Neuronal stem cell (in vitro differentiated cells): ENCODE results near the gene VMP1.
"Not testable (repeated sequence)": the region's sequence is repeated elsewhere in the genome, so short reads cannot be mapped to it uniquely, and the experiment has no call there.

ENCODE experiments used
- DNase-seq: peaks from one replicate; pipeline ENCODE4 v3.0.0-alpha.2; 2013; ENCODE audit warnings: low spot score
- H2AFZ ChIP-seq: one replicate; pipeline ENCODE4 v1.6.1; 2013; ENCODE audit warnings: mild to moderate bottlenecking, low read length, inconsistent platforms
- H2AK5ac ChIP-seq: 2 replicates; pipeline ENCODE4 v1.6.1; 2013; ENCODE audit warnings: low read depth, mild to moderate bottlenecking, inconsistent platforms, low read length, moderate library complexity, mixed read lengths
- H2BK120ac ChIP-seq: 2 replicates; pipeline ENCODE4 v1.6.1; 2013; ENCODE audit warnings: low read depth, mild to moderate bottlenecking, inconsistent platforms, low read length, moderate library complexity, mixed read lengths
- H2BK12ac ChIP-seq: one replicate; pipeline ENCODE4 v1.6.1; 2013; ENCODE audit warnings: low read length, inconsistent platforms
- H2BK15ac ChIP-seq: 2 replicates; pipeline ENCODE4 v1.6.1; 2013; ENCODE audit warnings: mild to moderate bottlenecking, low read length, inconsistent platforms, mixed read lengths
- H2BK5ac ChIP-seq: one replicate; pipeline ENCODE4 v1.6.1; 2013; ENCODE audit warnings: inconsistent platforms, mild to moderate bottlenecking, low read length, moderate library complexity
- H3K14ac ChIP-seq: one replicate; pipeline ENCODE4 v1.6.1; 2013; ENCODE audit warnings: low read length, inconsistent platforms
- H3K18ac ChIP-seq: 2 replicates; pipeline ENCODE4 v1.6.1; 2013; ENCODE audit warnings: low read length, inconsistent platforms
- H3K23ac ChIP-seq: 2 replicates; pipeline ENCODE4 v1.6.1; 2013; ENCODE audit warnings: low read depth, mild to moderate bottlenecking, mixed read lengths, low read length, inconsistent platforms; ENCODE audit not compliant: poor library complexity
- H3K27ac ChIP-seq: replicated peaks from 3 replicates; pipeline ENCODE4 v1.5.1; 2013; ENCODE audit warnings: low read length, inconsistent platforms
- H3K27me3 ChIP-seq, 3 experiments: 2 replicates each; pipeline ENCODE4 v1.6.1; 2013; ENCODE audit warnings: low read length in 3 of 3, mild to moderate bottlenecking in 2 of 3, inconsistent platforms in 1 of 3, low read depth in 1 of 3, mixed read lengths in 1 of 3, moderate library complexity in 1 of 3; ENCODE audit not compliant: control insufficient read depth in 3 of 3, insufficient read depth in 3 of 3
- H3K36me3 ChIP-seq, 2 donors: replicated peaks in 1 of 2; 2 replicates each; pipeline ENCODE4 v1.6.1; 2013; ENCODE audit warnings: low read length in 2 of 2; ENCODE audit not compliant: control insufficient read depth in 2 of 2, insufficient read depth in 2 of 2
- H3K4ac ChIP-seq: 2 replicates; pipeline ENCODE4 v1.6.1; 2013; ENCODE audit warnings: inconsistent platforms, mild to moderate bottlenecking, low read length, moderate library complexity
- H3K4me1 ChIP-seq, 2 donors: 1 replicate in 1 of 2; 2 replicates in 1 of 2; pipeline ENCODE4 v1.6.1; 2013; ENCODE audit warnings: low read length in 2 of 2, low read depth in 1 of 2; ENCODE audit not compliant: control insufficient read depth in 2 of 2, insufficient read depth in 1 of 2
- H3K4me2 ChIP-seq: one replicate; pipeline ENCODE4 v1.6.1; 2013; ENCODE audit warnings: mild to moderate bottlenecking, low read length, inconsistent platforms; ENCODE audit not compliant: insufficient read depth, poor library complexity, severe bottlenecking
- H3K4me3 ChIP-seq, 2 donors: 2 replicates each; pipeline ENCODE4 v1.5.1; 2013; ENCODE audit warnings: low read length in 2 of 2, mild to moderate bottlenecking in 2 of 2, inconsistent platforms in 1 of 2, moderate library complexity in 1 of 2
- H3K79me1 ChIP-seq: one replicate; pipeline ENCODE4 v1.6.1; 2013; ENCODE audit warnings: low read depth, mild to moderate bottlenecking, inconsistent platforms, low read length, moderate library complexity
- H3K9ac ChIP-seq: one replicate; pipeline ENCODE4 v1.6.1; 2013; ENCODE audit warnings: mild to moderate bottlenecking, low read depth, low read length, inconsistent platforms; ENCODE audit not compliant: poor library complexity
- H3K9me3 ChIP-seq, 2 donors: replicated peaks in 1 of 2; 2 replicates each; pipeline versions ENCODE3 to v1.6.1; 2013; ENCODE audit warnings: low read length in 2 of 2, mild to moderate bottlenecking in 2 of 2, inconsistent platforms in 1 of 2, low read depth in 1 of 2, mixed read lengths in 1 of 2, moderate library complexity in 1 of 2; ENCODE audit not compliant: control insufficient read depth in 2 of 2, insufficient read depth in 1 of 2
- H4K8ac ChIP-seq: one replicate; pipeline ENCODE4 v1.6.1; 2013; ENCODE audit warnings: low read depth, mild to moderate bottlenecking, inconsistent platforms, low read length, moderate library complexity
- H4K91ac ChIP-seq: one replicate; pipeline ENCODE4 v1.6.1; 2013; ENCODE audit warnings: low read length, low read depth, mild to moderate bottlenecking, inconsistent platforms; ENCODE audit not compliant: poor library complexity
- WGBS, 2 donors: extraction: QIAGEN DNeasy Blood & Tissue Kit; methylation state at CpG; one replicate each; pipeline ENCODE4 v1.1.7; 2013; ENCODE audit warnings: missing lambda C conversion rate in 2 of 2, mixed read lengths in 1 of 2; ENCODE audit not compliant: insufficient read length in 2 of 2, insufficient replicate concordance in 1 of 2; ENCODE audit errors: extremely low coverage in 2 of 2; 5-methylcytosine and 5-hydroxymethylcytosine counted together

The VMP1 gene

GRCh38 chr17:59786536-59787319 is 79.3 kb downstream of the VMP1 start:
- no peak overlapping the region for H4K8ac ChIP-seq
- no peaks in the 10 kb centered on the region for H3K79me1 ChIP-seq
- no peak overlapping the region for H3K14ac ChIP-seq
- H2BK5ac ChIP-seq, result no peak overlapping the region
- H3K4me2 ChIP-seq, result no peak overlapping the region
- H3K4me3 ChIP-seq, result peak overlapping the region in 1 of 2 donors; percentile 15
- no peaks in the 10 kb centered on the region for H3K36me3 ChIP-seq
- H2AFZ ChIP-seq, result peak overlapping the region; percentile 23
- H3K4ac ChIP-seq, result no peak overlapping the region
- no peak for DNase-seq
- no peak overlapping the region for H3K23ac ChIP-seq
- no peak overlapping the region for H2BK120ac ChIP-seq
- peaks cover 2 to 46% of the 10 kb centered on the region in 2 donors for H3K4me1 ChIP-seq
- H3K27ac ChIP-seq, result peak overlapping the region; percentile 4
- 100% methylated on average over 1 of the region's 8 CpGs; no CpG with 5 or more reads in 1 of the 2 donors for WGBS, 2 donors
- H2BK15ac ChIP-seq, result no peak overlapping the region
- H4K91ac ChIP-seq, result no peak overlapping the region
- H3K9me3 ChIP-seq, result peaks cover 0 to 3% of the 10 kb centered on the region in 2 donors
- no peak overlapping the region for H3K18ac ChIP-seq
- H2BK12ac ChIP-seq, result no peak overlapping the region
- H3K27me3 ChIP-seq, result no peaks in the 10 kb centered on the region
- H3K9ac ChIP-seq, result no peak overlapping the region
- H2AK5ac ChIP-seq, result no peak overlapping the region

GRCh38 chr17:59789849-59790248 is 82.4 kb downstream of the VMP1 start:
- not testable (repeated sequence) for H3K4ac ChIP-seq, H3K23ac ChIP-seq, H2BK12ac ChIP-seq, H3K27me3 ChIP-seq, H3K36me3 ChIP-seq, H3K18ac ChIP-seq, H3K27ac ChIP-seq, H2BK5ac ChIP-seq, H4K8ac ChIP-seq, H3K14ac ChIP-seq, H3K79me1 ChIP-seq, H2BK15ac ChIP-seq, H3K9me3 ChIP-seq, H2AFZ ChIP-seq, H4K91ac ChIP-seq, H3K4me3 ChIP-seq, H3K4me2 ChIP-seq, H3K9ac ChIP-seq, H2BK120ac ChIP-seq, DNase-seq, H2AK5ac ChIP-seq
- peaks cover 0 to 25% of the 10 kb centered on the region in 2 donors for H3K4me1 ChIP-seq
- no CpG with 5 or more reads among the region's 8 CpGs for WGBS, 2 donors

GRCh38 chr17:59790418-59790817 is 83.0 kb downstream of the VMP1 start:
- not testable (repeated sequence) for H3K14ac ChIP-seq, H3K4me3 ChIP-seq, H3K79me1 ChIP-seq, H3K4me2 ChIP-seq, DNase-seq, H2BK12ac ChIP-seq, H3K27me3 ChIP-seq, H2AK5ac ChIP-seq, H4K91ac ChIP-seq, H2BK120ac ChIP-seq, H3K27ac ChIP-seq, H2BK5ac ChIP-seq, H4K8ac ChIP-seq, H3K9me3 ChIP-seq, H3K9ac ChIP-seq, H2AFZ ChIP-seq, H3K4ac ChIP-seq, H3K23ac ChIP-seq, H2BK15ac ChIP-seq, H3K18ac ChIP-seq, H3K36me3 ChIP-seq
- peaks cover 0 to 19% of the 10 kb centered on the region in 2 donors for H3K4me1 ChIP-seq
- no CpG with 5 or more reads among the region's 6 CpGs for WGBS, 2 donors

DNA sequence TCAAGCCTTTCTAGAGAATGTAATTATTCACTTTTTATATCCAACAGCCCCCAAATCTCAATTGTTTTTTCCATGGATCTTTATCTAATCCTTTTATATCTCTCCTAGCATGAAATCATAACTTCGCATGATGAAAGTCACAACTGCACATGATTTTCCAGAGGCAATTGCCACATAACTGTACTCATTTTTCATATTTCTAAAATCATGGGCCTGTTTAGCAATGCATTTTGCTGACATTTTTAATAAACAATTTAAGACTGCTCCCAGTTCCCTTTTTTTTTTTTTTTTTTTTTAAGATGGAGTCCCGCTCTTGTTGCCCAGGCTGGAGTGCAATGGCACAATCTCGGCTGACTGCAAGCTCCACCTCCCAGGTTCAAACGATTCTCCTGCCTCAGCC is 83.5 kb downstream of the VMP1 start:
- Histone ChIP-seq H3K36me3 (peaks cover 0 to 9% of the 10 kb centered on the region in 2 donors), H3K4me1 (peaks cover 0 to 16% of the 10 kb centered on the region in 2 donors), H2AFZ (no peak overlapping the region), H3K27me3 (no peaks in the 10 kb centered on the region), H3K4me2 (no peak overlapping the region), H3K9ac (no peak overlapping the region), H3K23ac (no peak overlapping the region), H2BK12ac (no peak overlapping the region), H2BK15ac (no peak overlapping the region), H4K91ac (no peak overlapping the region), H2AK5ac (no peak overlapping the region), H2BK5ac (no peak overlapping the region), H3K18ac (no peak overlapping the region), H3K79me1 (no peaks in the 10 kb centered on the region), H4K8ac (no peak overlapping the region), H3K4me3 (no peak overlapping the region), H3K14ac (no peak overlapping the region), H2BK120ac (no peak overlapping the region), H3K9me3 (no peaks in the 10 kb centered on the region), H3K27ac (no peak overlapping the region), H3K4ac (no peak overlapping the region)
- WGBS, 2 donors, result no CpG with 5 or more reads among the region's 4 CpGs
- no peak for DNase-seq
